ENCODE results near the gene GPBP1.
"Not testable (repeated sequence)": the region's sequence is repeated elsewhere in the genome, so short reads cannot be mapped to it uniquely, and the experiment has no call there.

The GPBP1 gene

DNA sequence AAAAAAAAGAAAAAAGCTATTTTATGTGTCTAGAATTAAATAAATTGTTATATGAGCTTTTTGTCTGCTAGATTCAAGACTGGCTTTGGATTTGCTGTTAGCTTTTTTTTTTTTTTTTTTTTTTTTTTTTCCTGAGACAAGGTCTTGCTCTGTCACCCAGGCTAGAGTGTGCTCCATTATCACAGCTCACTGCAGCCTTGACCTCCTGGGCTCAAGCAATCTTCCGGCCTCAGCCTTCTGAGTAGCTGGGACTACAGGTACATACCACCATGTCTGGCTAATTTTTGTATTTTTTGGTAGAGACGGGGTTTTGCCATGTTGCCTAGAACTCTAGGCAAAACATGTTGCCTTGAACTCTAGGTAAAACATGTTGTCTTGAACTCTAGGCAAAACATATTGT, 16.7 kb downstream of the GPBP1 start:
- Histone ChIP-seq H4K20me1 (ENCODE audit: control insufficient read depth, insufficient read depth, low read depth, low read length) (peaks cover 54% of the 10 kb centered on the region), H3K9me3 (ENCODE audit: control insufficient read depth, insufficient read depth, low read length) (no peaks in the 10 kb centered on the region), H3K4me1 (ENCODE audit: control insufficient read depth, low read length) (peaks cover 38% of the 10 kb centered on the region), H3K9me2 (replicated peaks; ENCODE audit: control insufficient read depth, low read length) (no peaks in the 10 kb centered on the region), H3K4me2 (ENCODE audit: low read length) (no peak overlapping the region), H3K79me2 (ENCODE audit: control insufficient read depth, low read length) (peaks cover 100% of the 10 kb centered on the region), H3K27me3 (ENCODE audit: control insufficient read depth, low read length) (no peaks in the 10 kb centered on the region), H3K4me3 (ENCODE audit: low read length) (no peak overlapping the region), H3F3A (ENCODE audit: control insufficient read depth, insufficient read depth) (0 out of 2 replicates have a peak, but pooled peaks cover 7% of the 10 kb centered on the region), H3K36me3 (ENCODE audit: control insufficient read depth, low read length) (peaks cover 79% of the 10 kb centered on the region), H3K27ac (ENCODE audit: low read depth, low read length) (no peak overlapping the region)
- no peak for TF ChIP-seq EZH2phosphoT487 (IDR thresholded peaks at IDR 0.05; ENCODE audit: borderline replicate concordance, low read length)
- TF ChIP-seq, protein P1, sequence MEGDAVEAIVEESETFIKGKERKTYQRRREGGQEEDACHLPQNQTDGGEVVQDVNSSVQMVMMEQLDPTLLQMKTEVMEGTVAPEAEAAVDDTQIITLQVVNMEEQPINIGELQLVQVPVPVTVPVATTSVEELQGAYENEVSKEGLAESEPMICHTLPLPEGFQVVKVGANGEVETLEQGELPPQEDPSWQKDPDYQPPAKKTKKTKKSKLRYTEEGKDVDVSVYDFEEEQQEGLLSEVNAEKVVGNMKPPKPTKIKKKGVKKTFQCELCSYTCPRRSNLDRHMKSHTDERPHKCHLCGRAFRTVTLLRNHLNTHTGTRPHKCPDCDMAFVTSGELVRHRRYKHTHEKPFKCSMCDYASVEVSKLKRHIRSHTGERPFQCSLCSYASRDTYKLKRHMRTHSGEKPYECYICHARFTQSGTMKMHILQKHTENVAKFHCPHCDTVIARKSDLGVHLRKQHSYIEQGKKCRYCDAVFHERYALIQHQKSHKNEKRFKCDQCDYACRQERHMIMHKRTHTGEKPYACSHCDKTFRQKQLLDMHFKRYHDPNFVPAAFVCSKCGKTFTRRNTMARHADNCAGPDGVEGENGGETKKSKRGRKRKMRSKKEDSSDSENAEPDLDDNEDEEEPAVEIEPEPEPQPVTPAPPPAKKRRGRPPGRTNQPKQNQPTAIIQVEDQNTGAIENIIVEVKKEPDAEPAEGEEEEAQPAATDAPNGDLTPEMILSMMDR (IDR thresholded peaks at IDR 0.05; ENCODE audit: low read depth, low read length, poor library complexity, severe bottlenecking), result no peak

DNA sequence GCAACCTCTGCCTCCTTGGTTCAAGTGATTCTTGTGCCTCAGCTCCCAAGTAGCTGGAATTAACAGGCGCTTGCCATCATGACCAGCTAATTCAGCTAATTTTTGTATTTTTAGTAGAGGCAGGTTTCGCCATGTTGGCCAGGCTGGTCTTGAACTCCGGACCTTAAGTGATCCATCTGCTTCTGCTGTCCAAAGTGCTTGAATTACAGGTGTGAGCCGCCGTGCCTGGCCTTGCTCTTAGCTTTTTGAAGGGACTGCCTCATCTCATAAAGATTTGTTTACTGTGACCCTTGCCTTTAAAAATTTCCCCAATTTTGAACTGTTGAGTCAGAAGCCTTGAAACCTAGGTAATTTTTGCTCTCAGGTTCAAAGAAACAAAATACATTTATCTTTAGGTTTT, 17.3 kb downstream of the GPBP1 start:
- Histone ChIP-seq H3K36me3 (ENCODE audit: control insufficient read depth, low read length) (peaks cover 77% of the 10 kb centered on the region), H3K9me3 (ENCODE audit: control insufficient read depth, insufficient read depth, low read length) (no peaks in the 10 kb centered on the region), H3K4me3 (ENCODE audit: low read length) (no peak overlapping the region), H3F3A (ENCODE audit: control insufficient read depth, insufficient read depth) (0 out of 2 replicates have a peak, but pooled peaks cover 8% of the 10 kb centered on the region), H4K20me1 (ENCODE audit: control insufficient read depth, insufficient read depth, low read depth, low read length) (peaks cover 50% of the 10 kb centered on the region), H3K27ac (ENCODE audit: low read depth, low read length) (no peak overlapping the region), H3K4me2 (ENCODE audit: low read length) (no peak overlapping the region), H3K9me2 (replicated peaks; ENCODE audit: control insufficient read depth, low read length) (no peaks in the 10 kb centered on the region), H3K27me3 (ENCODE audit: control insufficient read depth, low read length) (no peaks in the 10 kb centered on the region), H3K4me1 (ENCODE audit: control insufficient read depth, low read length) (peaks cover 35% of the 10 kb centered on the region), H3K79me2 (ENCODE audit: control insufficient read depth, low read length) (peaks cover 100% of the 10 kb centered on the region)
- TF ChIP-seq, protein P1 (IDR thresholded peaks at IDR 0.05; ENCODE audit: low read depth, low read length, poor library complexity, severe bottlenecking), result no peak
- no peak for TF ChIP-seq EZH2phosphoT487 (IDR thresholded peaks at IDR 0.05; ENCODE audit: borderline replicate concordance, low read length)

DNA sequence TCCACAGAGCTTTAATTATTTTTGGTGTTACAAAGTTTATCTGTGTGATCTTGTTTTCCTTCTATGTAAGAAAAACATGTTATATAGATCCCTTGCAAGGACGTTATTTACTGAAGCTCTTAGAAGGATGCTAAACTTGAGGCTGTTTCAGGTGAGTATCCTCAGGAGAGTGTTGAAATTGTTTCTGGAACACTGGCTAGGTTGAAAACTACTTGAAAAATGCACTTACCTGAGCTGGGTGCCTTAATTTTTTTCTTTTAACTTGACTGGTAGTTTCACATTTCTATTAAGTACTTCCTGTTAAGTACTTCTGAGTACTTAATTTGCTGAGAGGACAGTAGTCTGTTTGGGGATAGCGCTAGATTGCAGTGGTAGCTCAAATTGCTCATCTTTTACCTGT, 18.1 kb downstream of the GPBP1 start:
- no peak overlapping the region for H3K27ac ChIP-seq (ENCODE audit: low read depth, low read length)
- peaks cover 27% of the 10 kb centered on the region for H3K4me1 ChIP-seq (ENCODE audit: control insufficient read depth, low read length)
- TF ChIP-seq EZH2phosphoT487 (IDR thresholded peaks at IDR 0.05; ENCODE audit: borderline replicate concordance, low read length), result no peak
- TF ChIP-seq, protein P1 (IDR thresholded peaks at IDR 0.05; ENCODE audit: low read depth, low read length, poor library complexity, severe bottlenecking), result no peak
- no peaks in the 10 kb centered on the region for H3K27me3 ChIP-seq (ENCODE audit: control insufficient read depth, low read length)
- peaks cover 74% of the 10 kb centered on the region for H3K36me3 ChIP-seq (ENCODE audit: control insufficient read depth, low read length)
- peaks cover 47% of the 10 kb centered on the region for H4K20me1 ChIP-seq (ENCODE audit: control insufficient read depth, insufficient read depth, low read depth, low read length)
- no peak overlapping the region for H3K4me2 ChIP-seq (ENCODE audit: low read length)
- no peaks in the 10 kb centered on the region for H3K9me2 ChIP-seq (replicated peaks; ENCODE audit: control insufficient read depth, low read length)
- H3K79me2 ChIP-seq (ENCODE audit: control insufficient read depth, low read length), result peaks cover 100% of the 10 kb centered on the region
- H3K9me3 ChIP-seq (ENCODE audit: control insufficient read depth, insufficient read depth, low read length), result no peaks in the 10 kb centered on the region
- H3K4me3 ChIP-seq (ENCODE audit: low read length), result no peak overlapping the region
- H3F3A ChIP-seq (ENCODE audit: control insufficient read depth, insufficient read depth), result 0 out of 2 replicates have a peak, but pooled peaks cover 5% of the 10 kb centered on the region

DNA sequence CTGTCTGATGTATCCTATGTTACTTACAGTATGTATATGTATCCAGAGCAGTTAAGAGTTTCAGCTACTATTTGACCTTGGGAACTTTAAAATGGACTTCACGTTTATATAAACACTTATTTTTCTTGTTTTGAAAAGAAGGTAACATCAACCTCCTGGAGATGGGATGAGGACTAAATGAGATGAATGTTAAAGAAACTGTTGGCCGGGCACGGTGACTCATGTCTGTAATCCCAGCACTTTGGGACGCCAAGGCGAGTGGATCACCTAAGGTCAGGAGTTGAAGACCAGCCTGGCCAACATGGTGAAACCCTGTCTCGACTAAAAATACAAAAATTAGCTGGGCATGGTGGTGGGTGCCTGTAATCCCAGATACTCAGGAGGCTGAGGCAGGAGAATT, 19.0 kb downstream of the GPBP1 start:
- peaks cover 47% of the 10 kb centered on the region for H4K20me1 ChIP-seq (ENCODE audit: control insufficient read depth, insufficient read depth, low read depth, low read length)
- H3K9me3 ChIP-seq (ENCODE audit: control insufficient read depth, insufficient read depth, low read length), result not testable (repeated sequence)

More for the DNA sequence above, 19.0 kb downstream of the GPBP1 start:
- H3K27ac ChIP-seq (ENCODE audit: low read depth, low read length); H3K4me2 ChIP-seq (ENCODE audit: low read length); H3K4me3 ChIP-seq (ENCODE audit: low read length); H3F3A ChIP-seq (ENCODE audit: control insufficient read depth, insufficient read depth); H3K9me2 ChIP-seq (replicated peaks; ENCODE audit: control insufficient read depth, low read length); H3K27me3 ChIP-seq (ENCODE audit: control insufficient read depth, low read length): not testable (repeated sequence)
- peaks cover 100% of the 10 kb centered on the region for H3K79me2 ChIP-seq (ENCODE audit: control insufficient read depth, low read length)
- H3K4me1 ChIP-seq (ENCODE audit: control insufficient read depth, low read length), result peaks cover 19% of the 10 kb centered on the region
- H3K36me3 ChIP-seq (ENCODE audit: control insufficient read depth, low read length), result peaks cover 70% of the 10 kb centered on the region
